Measurements from ENCODE around the gene POP4.

The POP4 gene

GRCh38 chr19:29628661-29629385, 22.7 kb downstream of the POP4 start:
- in situ Hi-C loops (cut with HindIII; ENCODE audit: low sequenced_read_pairs): no loop called here

GRCh38 chr19:29629836-29630534, 23.9 kb downstream of the POP4 start:
- in situ Hi-C loops (cut with HindIII; ENCODE audit: low sequenced_read_pairs): no loop called here

DNA sequence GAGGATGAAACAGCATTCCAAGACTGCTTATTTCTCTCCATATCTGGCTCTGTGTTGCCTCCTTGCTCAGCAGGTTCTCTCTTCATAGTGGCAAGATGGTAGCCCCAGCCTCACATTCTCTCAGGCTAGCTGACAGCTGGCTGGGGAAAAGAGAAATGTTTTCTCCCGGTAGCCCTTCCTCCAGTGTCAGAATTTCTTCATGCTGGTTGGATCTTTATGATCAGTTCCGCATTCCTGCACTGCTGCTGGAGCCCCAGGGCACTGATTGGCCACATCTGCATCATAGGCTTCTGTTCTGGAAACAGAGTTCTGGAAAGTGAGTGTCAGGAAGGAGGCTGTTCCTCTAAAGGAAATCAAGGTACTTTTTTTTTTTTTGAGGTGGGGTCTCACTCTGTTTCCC, 24.6 kb downstream of the POP4 start:
- in situ Hi-C loops (cut with HindIII; ENCODE audit: low sequenced_read_pairs): no loop called here

DNA sequence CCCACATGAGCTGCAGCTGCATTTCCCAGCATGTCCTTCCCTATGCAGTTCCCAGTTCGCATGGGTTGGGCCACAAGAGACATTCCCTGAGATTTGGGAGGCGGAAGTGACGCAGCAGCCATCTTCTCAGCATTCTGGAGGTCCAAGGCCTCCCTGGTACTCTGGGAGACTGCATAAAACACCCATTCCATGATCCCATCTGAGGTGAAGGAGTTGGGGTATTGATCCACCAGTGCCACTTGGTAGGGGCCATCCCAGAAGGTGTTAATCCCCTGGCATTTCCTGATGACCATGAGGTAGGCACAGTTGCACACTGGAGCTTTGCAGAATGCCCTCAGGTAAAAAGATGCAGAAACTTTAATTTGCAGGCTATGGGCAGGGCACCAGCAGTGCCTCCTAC, 25.4 kb downstream of the POP4 start:
- in situ Hi-C loops (cut with HindIII; ENCODE audit: low sequenced_read_pairs): no loop called here

- in situ Hi-C loops (cut with HindIII; ENCODE audit: low sequenced_read_pairs): no loop called here
These were observed 27.9 kb downstream of the POP4 start for GRCh38 chr19:29634002-29634401.

DNA sequence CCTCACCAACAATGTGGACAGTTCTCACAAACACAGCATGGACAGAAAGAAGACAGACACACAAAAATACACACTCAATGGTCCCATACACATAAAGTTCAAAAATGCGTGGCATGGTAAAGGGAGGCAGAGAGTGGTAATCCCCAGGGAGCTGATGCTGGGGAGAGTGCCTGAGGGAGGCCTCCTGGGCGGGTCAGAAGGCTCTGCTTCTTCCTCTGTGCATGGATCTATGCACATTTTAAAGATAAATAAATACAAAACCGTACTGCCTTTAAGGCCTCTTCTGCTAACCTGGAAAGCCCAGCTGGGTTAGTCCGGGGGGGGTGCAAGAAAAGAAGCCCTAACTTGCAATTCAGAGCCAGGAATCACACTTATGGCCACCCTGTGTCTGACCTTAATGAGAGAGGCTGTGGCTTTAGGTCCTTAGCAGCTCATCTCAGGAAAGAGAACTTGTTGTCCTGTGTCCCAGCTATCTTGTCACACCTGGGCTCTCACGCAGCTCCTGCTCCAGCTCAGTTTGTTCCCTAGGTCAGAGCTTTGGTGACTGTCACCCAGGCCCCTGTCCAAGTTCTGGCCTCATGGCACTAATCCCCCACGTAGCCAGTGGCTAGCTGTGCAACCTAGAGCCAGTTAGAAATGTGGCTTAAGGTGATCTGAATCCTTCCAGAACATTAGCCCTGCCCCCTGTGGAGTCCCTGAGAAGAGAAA, 28.5 kb downstream of the POP4 start:
- in situ Hi-C loops (cut with HindIII; ENCODE audit: low sequenced_read_pairs): no loop called here

DNA sequence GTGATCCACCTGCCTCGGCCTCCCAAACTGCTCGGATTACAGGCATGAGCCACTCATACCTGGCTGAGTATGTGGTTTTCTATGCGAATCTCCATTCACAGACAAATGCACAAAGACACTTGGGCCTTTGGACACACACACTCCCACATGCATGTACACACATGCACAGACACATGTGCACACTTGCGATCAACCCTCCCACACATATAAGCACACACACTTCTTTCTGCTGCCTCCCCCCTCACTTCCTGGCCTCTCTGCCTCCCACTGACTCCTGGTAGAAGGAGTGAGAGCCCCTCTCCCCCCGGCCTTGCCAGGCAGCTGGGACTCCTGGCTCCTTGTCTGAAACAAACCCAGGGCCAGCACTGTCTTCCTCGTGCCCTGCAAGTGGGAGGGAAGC, 29.9 kb downstream of the POP4 start:
- in situ Hi-C loops (cut with HindIII; ENCODE audit: low sequenced_read_pairs): no loop called here

DNA sequence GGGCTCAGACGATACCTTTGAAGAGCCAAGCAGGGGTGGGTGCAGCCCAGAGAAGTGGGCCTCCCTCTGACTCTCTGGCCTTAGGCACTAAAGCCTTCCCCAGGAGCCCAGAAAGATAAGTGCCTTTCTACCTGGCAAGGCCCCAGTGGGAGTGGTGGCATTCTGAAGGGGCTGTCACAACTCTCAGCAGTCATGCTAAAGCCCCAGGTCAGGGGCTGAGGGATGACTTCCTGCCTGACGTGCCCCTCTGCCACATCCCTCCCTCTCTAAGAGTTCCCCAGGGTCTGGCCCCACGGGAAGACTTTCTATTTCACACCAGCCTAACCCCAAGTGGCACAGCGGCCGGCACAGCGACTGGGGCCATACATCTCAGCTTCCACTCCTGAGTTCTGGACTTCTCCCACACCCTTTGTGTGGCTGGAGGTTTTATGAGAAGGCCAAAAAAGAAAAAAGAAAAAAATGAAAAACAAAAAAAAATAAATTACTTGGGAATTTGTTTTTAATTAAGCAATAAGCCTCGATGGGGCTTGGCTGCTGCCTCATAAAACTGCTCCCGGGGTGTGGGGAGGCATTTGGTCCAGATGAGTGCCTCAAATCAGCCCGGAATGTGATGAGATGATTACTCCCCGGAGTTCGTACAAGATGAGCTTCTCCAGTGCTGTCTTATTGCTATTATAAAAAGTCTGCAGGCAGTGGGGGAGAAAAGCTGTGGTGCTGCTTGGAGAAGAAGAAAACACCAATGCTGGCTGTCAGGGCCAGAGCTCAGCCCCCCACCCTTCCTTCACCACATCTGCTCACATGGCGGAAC, 30.7 kb downstream of the POP4 start:
- in situ Hi-C loops (cut with HindIII; ENCODE audit: low sequenced_read_pairs): no loop called here

- in situ Hi-C loops (cut with HindIII; ENCODE audit: low sequenced_read_pairs): no loop called here
These were observed 33.0 kb downstream of the POP4 start for GRCh38 chr19:29639086-29639485.

DNA sequence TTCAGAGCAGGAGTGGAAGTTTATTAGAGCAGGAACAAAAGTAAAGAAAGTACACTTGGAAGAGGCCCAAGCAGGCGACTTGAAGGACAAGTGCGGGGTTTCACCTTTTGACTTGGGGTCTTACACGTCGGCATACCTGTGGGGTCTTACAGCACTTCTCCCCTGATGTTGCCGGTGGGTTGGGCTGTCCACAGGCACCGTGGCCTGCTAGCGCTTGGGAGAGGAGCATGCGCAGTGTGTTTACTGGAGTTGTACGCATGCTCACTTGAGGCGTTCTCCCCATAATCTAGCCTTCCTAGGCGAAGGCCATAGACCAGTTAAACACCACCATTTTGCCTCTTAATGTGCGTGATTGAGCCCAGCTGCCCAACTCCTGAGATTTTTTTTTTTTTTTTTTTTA, 34.1 kb downstream of the POP4 start:
- in situ Hi-C loops (cut with HindIII; ENCODE audit: low sequenced_read_pairs): no loop called here

- in situ Hi-C loops (cut with HindIII; ENCODE audit: low sequenced_read_pairs): no loop called here
These were observed 35.5 kb downstream of the POP4 start for GRCh38 chr19:29641597-29641996.

- in situ Hi-C loops (cut with HindIII; ENCODE audit: low sequenced_read_pairs): no loop called here
These were observed 37.4 kb downstream of the POP4 start for GRCh38 chr19:29643361-29643935.

DNA sequence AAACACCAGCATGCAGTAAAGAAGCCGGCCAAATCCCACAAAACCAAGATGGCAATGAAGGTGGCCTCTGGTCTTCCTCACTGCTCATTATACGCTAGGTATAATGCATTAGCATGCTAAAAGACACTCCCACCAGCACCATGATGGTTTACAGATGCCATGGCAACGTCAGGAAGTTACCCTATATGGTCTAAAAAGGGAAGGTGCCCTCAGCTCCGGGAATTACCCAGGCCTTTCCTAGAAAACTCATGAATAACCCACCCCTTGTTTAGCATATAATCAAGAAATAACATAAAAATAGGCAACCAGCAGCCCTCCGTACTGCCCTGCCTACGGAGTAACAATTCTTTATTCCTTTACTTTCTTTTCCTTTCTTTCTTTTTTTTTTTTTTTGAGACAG, 38.1 kb downstream of the POP4 start:
- in situ Hi-C loops (cut with HindIII; ENCODE audit: low sequenced_read_pairs): no loop called here

GRCh38 chr19:29645491-29645867, 39.4 kb downstream of the POP4 start:
- in situ Hi-C loops (cut with HindIII; ENCODE audit: low sequenced_read_pairs): no loop called here

DNA sequence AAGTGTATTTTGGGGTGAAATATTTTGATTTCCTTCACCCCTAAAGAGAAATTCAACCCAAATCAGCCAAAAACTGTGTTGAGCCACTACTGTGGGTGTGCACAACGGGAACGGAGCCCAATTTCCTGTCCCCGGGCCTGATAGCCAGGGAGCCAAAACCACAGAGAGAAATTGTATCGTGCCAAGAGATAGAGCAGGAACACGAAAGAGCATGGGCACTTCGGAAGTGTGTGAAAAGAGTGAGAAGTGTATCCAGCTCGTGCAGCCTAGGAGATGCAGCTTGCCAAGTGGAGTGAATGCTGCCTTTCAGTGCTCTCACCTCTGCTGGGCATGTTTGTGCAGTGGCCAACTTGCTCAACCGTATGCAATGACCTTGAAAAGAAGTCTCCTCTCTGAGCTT, 39.8 kb downstream of the POP4 start:
- in situ Hi-C loops (cut with HindIII; ENCODE audit: low sequenced_read_pairs): no loop called here

DNA sequence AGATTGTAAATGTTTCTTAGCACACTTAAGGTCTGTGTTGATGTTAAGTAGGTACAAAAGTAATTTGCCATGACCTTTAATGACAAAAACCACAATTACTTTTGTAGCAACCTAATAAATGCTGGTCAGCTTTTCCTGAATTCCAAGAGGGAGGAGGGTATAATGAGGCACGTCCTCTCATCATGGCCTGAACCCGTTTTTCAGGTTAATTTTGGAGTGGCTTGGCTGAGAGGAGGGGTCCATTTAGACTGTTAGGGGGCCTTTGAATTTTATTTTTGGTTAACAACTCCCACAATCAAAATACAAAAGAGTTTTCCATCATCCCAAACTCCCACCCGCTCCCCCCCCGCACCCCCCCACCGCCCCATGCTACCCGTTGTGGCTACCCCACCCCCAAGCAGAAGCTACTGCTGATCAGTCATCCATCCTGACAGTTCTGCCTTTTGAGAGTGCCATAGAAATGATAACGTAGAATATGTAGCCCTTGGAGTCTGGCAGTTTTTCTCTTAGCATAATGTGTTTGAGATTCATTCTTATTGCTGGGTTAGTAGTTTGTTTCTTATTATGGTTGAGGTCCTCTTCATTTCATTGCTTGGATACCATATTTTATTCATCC, 44.8 kb downstream of the POP4 start:
- in situ Hi-C loops (cut with HindIII; ENCODE audit: low sequenced_read_pairs): no loop called here

GRCh38 chr19:29651622-29652394, 45.7 kb downstream of the POP4 start:
- in situ Hi-C loops (cut with HindIII; ENCODE audit: low sequenced_read_pairs): no loop called here

DNA sequence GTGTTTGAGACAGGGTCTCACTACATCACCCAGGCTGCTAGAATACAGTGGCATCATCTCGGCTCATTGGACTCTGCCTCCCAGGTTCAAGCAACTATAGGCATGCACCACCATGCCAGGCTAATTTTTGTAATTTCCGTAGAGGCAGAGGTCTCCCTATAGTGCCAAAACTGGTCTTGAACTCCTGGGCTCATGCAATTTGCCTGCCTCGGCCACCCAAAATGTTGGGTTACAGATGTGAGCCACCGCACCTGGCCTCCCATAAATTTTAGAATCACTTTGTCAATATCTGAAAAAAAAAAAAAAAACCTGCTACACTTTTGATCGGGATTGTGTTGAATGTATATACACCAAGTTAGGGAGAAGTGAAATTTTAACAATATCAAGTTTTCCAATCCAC, 47.3 kb downstream of the POP4 start:
- in situ Hi-C loops (cut with HindIII; ENCODE audit: low sequenced_read_pairs): no loop called here

- in situ Hi-C loops (cut with HindIII; ENCODE audit: low sequenced_read_pairs): no loop called here
These were observed 49.7 kb downstream of the POP4 start for GRCh38 chr19:29655648-29656335.

Measured in endothelial cell of hepatic sinusoid (primary cell).